HG03097 (cell line): ENCODE results near the gene MVK.
"Not testable (repeated sequence)": the region's sequence is repeated elsewhere in the genome, so short reads cannot be mapped to it uniquely, and the experiment has no call there.

Experiments used
- ATAC-seq: cut with Tn5 transposase; IDR thresholded peaks from one replicate; pipeline ENCODE4 v1.9.1; 2021; ENCODE audit not compliant: unreplicated experiment, low FRiP score

The MVK gene

DNA sequence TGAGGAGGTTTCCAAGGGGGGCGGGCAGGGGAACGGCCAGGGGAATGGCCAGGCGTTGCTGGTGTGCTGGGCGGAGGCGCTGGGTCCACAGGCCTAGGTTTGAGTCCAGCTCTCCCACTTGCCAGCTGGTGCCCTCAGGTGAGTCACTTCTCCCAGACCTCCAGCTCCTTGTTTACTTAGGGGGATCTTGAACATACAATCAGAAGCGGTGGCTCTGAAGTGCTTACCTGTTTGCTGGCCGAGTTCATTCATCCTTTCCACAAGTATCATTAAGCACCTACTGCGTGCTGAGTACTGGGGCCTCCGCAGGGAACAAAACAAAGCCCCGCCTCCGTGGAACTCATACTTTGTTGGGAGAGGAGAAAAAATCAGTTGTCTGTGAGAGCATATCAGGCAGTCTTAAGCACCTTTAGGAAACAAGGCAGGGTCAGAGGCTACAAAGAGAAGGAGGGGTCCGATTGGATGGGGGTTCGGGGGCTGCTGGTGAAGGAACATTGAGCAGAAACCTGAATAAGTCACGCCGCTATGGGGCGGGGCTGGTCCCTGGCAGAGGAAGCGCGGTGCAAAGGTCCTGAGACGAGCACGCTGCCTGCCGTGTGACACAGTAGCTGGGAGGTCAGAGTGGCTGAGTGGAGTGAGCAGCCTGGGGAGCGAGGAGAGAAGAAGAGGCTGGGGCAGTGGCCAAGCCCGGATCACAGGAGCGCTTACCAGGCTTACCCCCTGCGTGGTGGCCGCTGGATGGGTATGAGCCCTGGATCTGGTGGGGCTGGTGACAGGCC, 15.1 kb downstream of the MVK start:
- no peak for ATAC-seq

DNA sequence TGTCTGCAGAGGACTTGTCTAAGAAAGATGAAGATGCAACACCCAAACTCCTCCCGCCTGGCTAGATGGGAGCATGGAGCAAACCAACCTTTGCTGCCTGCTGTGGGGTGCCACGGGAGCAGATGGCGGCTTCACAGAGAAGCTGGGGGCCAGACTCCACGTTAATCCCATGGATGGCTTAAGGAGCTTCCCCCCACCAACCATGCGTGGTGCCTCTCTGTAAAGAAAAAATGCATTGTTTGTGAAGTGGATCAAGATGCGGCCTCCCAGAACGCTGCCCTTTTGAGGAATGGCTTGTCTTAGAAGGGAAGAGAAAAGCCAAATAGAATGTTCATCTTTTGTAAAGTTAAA, 15.6 kb downstream of the MVK start:
- no peak for ATAC-seq

DNA sequence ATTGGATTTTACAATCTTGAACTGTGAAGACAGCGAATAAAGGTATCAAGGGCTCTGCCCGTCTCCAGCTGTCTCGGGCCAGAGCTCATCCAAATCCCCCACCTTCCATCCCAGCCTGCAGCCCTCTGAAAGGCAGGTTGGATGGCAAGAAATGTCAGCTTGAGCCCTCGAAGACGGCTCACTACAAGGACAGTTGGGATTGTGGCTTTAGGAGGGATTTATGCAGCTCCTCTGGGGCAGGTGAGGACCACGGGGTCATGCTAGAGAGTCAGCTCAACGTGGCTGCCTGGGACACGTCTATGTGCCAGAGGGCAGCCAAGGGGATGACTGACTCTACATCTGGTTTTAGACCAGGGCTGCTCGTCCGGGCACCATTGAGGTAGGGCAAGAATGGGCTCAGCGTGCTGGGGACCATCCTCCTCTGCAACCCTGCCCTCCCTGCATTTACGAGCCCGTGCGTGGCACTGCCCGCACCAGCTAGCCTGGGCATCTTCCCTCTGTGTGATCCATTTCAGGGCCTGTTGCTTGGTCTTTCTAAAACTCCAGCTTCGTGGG, 16.2 kb downstream of the MVK start:
- no peak for ATAC-seq

DNA sequence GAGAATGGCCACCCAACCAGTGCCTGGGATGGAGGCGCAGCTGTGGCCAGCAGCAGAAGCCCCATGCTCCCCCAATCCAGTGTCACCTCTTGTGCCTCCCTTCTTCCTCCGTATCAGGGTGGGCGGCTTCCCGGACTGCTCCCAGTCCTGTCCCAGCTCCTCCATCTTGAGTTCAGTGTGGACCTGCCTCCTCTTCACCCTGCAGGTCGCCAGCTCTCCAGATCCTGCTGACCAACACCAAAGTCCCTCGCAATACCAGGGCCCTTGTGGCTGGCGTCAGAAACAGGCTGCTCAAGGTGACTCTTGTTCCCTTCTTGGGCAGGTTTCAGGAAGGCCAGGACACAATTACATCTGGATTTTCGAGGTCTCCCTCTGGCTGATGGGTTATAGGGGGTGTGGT, 17.0 kb downstream of the MVK start:
- no peak for ATAC-seq

DNA sequence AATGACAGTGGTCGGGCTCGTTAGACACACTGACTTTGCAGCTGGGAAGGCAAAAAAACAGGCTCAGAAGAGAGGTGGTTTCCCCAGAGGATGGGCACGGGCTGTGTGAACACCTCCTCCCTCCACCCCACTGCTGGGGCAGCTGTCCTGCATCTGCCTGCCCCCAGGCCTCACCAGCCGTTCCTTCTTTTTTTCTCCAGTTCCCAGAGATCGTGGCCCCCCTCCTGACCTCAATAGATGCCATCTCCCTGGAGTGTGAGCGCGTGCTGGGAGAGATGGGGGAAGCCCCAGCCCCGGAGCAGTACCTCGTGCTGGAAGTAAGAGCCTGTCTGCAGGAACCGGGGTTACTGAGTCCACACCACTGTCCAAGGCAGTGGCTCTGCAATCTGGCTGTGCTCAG, 17.4 kb downstream of the MVK start:
- no peak for ATAC-seq

DNA sequence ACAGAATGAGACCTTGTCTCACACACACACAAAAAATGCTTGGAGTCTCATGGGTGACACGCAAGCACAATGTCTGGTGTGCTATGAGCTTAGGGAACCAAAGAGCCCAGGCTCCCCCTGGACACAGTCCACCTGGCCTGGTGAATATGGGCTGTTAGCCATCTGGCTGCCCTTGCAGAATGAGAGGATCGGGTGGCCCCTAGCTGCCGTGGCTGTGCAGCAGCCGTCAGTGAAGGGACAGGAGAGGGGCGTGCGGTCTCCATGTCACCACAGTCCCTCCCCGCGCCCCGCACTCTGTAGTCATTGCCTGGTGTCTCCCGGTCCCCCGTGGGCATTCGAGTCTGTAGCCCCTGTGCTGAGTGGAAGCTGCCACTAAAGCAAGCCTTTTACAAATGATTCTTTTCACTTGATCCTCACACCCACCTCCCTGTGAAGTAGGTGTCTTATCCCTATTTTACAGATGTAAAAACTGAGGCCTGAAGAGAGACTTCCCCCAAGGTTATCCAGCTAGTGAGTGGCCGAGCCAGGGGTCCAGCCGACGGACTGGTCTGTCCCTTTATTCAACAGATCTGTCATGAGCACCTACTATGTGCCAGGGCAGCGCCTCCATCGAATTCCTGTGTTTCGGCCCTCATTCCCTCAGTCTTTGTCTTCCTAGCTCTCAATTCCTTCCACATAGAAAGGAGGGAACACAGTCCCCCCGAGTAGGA, 18.8 kb downstream of the MVK start:
- no peak for ATAC-seq

DNA sequence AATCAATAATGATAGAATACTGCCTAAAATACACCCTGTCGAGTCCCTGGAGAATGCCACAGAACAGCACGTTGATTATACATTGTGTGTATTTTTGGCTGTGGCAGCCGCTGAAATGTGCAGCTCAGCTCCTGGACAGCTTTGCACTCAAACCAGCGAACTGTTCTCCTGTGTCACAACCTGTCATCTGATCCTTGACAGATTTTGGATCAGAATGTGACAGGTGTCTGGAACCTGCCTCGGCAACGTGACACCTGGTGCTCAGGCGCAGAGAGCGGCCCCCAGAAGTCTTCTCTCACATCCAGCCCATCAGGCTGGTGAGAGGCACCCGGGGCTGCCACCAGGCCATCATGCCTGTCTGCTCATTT, 19.3 kb downstream of the MVK start:
- ATAC-seq, result no peak

DNA sequence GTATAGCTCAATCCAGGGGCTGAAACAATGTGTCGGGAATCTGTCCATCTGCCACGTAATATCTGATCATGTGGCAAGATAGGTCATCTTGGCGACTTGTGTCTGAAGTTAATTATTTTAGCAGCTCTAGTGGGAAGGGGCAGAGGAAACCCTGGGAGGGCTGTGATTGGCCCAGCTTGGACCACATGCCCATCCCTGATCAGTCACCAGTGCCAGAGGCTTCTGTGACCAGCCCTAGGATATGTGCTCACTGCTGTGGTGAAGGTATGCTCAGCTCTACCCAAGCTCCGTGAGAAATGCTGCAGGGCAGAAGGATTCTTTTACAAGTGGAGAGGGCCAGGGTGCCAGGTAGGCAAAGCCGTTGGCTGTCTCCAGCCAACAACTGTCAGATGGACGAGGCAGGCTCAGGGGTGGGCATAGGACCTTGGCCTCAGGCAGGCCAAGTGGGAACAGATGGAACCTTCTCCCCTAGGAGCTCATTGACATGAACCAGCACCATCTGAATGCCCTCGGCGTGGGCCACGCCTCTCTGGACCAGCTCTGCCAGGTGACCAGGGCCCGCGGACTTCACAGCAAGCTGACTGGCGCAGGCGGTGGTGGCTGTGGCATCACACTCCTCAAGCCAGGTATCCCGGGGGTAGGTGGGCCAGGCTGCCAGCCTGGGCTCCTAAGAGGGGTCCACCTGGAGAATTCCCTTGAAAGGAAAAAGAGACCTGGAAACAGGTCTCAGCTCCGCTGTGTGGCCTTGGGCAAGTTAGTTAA, 21.1 kb downstream of the MVK start:
- ATAC-seq, result no peak

DNA sequence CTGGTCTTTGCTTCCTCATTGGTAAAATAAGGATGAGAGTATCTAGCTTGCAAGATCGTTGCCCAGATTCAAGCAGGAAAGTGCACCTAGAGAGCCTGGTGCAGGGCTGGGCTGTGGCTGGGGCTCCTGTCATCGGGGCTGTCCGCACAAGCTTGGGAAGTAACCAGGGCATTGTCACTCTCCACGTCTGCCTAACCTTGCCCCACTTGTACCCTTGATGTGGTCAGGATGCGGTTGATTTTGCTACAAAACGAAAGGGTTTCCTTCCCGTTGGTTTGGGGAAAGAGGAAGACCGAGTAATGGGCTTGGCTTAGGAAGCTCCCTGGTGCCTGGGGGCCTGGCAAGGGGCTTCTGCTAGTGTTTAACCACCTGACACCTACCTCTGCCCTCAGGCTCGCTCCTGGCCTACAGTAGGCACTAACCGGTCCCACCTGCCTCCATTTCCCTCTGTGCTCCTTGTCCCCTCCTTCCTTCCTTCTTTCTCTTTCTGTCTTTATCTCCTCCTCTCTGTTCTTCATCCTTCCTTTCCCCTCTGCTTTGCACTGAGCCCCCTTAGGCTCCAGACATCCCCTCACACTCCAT, 21.8 kb downstream of the MVK start:
- ATAC-seq, result no peak

DNA sequence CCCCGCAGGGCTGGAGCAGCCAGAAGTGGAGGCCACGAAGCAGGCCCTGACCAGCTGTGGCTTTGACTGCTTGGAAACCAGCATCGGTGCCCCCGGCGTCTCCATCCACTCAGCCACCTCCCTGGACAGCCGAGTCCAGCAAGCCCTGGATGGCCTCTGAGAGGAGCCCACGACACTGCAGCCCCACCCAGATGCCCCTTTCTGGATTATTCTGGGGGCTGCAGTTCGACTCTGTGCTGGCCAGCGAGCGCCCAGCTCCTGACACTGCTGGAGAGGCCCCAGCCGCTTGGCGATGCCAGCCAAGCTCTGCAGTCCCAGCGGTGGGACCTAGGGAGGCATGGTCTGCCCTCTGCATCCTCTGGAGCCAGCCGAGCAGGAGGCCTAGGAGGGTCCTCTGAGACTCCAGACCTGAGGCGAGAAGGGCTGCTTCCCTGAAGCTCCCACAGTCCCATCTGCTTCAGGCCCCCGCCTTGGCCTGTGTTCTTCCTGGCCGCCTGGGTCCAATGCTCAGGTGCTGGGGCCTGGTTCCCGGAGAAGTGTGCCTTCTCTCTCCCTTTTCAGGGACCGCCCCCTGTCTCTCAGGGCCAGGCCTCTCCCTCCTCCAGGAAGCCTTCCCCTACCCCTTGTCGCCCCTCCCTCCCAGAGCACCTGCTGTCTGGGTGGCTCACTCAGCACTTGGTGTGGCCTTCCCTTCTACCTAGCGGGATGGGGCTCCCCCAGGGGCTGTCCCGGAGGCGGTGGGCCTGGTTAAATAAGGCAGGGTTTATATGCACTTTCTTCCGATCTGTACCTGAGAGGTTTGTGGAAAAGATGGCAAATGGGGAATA, 23.0 kb downstream of the MVK start:
- ATAC-seq, result no peak

DNA sequence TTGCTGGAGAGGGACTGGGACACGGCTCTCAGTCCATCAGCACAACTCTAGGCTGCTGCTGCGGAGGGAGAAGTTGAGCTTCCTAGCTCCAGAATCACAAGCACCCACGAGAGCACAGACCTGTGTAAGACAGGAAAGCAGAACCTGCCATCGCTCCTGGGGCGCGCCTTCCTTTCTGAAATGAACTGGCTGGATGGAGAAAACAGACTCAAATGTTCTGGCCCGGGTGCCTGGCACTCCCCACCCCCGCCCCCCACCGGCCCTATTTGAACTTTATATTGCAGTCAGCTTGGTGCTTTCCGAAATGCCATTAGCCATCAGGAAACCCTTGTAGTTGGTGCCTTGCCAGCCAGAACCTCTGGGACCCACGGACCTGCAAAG, 23.8 kb downstream of the MVK start:
- no peak for ATAC-seq

DNA sequence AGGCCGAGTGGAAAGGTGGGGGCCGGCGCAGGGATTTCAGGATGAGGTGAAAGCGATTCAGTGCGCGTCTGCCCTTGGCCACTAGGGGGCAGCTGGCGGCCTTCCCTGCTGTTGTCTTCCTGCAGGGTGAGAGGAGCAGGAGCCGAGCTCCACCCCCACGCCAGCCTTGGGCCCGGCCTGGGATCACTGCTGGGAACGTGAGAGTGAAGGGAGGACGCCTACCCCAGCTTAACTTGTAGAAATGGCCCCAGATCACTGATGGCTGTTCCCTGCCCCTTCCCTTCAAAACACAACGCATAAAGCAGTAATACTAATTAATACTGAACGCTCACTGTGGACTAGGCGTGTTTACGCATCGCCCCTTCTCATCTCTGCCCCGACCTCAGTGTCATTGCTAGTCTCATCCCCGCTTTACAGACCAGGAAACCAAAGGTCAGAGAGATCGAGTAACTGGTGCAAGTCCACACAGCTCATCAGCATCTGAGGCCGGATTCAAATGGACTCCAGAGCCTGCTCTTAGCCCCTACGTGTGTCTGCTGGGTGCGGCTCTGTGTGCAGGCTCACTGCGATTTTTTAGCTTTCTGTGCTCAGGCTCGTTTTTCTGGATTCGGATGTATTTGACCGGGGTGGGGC, 24.3 kb downstream of the MVK start:
- no peak for ATAC-seq

DNA sequence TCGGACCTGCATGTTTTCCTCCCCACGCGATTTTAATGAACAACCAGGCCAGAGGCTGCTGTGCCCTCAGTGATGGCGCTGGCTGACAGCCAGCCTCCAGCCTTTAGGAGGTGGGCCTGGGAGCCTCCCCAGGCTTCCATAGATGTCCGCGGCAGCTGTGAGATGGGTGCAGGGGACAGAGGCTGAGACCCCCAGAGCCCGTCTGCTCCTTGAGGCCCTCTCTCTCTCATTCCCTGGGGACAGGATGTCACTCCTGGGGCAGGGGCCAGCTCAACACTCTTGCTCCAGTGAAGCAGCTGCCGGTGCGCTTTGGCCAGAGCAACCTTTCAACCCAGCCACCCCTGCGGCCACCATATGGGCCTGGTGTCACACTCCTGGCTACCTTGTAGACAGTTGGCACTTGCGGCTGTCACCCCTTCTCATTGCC, 24.8 kb downstream of the MVK start:
- no peak for ATAC-seq

DNA sequence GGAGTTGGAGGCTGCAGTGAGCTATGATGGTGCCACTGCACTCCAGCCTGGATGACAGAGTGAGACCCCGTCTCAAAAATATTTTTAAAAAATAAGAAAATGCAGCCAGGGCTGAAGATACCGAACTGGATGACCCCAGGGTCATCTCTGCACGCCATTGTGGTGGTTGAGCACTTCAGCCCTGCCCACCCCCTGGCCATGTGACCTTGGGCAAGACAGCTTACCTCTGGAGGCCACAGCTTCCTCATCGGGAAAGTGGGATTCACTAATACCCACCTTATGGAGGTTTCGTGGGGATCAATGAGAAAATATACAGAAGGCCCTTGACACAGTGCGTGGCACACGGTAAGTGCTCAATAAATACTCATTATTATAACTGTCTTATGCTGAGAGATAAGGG, 25.5 kb downstream of the MVK start:
- ATAC-seq, result no peak

DNA sequence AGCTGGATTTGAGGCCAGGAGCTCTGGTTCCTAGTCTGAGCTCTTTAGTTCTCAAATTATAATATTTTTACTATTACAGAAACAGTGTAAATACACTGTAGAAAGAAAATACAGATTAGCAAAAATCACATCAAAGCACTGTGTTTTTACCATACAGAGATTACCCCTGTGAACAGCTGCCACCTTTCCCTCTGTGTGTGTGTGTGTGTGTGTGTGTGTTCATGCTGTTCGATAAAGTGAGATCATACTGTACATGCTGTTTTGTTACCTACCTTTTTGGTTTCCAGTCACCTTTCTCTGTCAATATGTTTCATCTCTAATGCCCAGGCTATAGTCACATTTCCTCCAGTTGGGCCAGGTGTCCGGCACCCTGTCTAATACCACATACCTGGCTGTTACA, 26.9 kb downstream of the MVK start:
- ATAC-seq, result no peak

DNA sequence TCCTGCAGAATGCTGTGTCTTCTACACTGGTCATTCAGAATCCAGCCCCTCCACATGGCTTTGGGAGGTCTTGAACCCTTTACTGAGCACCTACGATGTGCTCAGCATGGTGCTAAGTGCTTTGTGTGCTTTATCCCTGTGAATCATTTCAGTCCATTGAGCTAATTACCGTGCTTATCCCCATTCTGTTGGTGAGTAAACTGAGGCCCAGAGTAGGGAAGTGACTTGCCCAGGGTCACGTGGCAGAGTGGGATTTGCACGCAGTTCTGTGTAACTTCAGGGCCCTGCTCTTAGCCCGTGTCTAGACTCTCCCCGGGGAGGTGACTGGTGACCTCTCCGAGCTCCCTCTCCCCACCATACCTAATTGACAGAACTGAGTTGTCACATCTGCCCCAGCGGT, 27.4 kb downstream of the MVK start:
- no peak for ATAC-seq

DNA sequence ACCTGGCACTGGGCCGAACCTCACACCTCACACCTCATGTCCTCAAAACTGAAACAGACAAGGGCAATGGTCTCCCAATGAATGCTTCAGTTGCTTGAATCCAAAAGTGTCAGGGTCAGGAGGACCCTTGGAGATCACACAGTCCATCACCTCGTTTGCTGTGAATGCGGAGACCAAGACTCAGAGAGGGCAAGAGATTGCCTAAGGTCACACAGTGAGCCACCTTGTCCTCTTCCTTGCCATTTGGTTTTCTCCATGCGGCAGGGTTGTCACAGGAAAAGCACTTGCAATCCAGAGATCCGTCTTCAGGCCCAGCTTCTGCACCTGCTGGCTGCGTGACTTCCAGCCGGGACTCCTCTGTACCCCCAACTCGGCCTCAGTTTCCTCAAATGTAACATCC, 28.0 kb downstream of the MVK start:
- ATAC-seq, result no peak

DNA sequence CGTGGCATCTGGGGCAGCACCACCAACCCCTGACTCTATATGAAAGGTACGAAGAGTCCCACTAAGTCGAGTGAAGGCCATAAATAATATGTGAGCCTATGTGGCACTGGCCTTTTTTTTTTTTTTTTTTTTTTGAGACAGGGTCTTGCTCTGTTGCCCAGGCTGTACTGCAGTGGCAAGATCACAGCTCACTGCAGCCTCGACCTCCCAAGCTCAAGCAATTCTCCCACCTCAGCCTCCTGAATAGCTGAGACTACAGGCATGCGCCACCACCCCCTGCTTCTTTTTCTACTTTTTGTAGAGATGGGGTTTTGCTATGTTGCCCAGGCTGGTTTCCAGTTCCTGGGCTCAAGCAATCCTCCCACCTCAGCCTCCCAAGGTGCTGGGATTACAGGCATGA, 28.5 kb downstream of the MVK start:
- ATAC-seq, result not testable (repeated sequence)

DNA sequence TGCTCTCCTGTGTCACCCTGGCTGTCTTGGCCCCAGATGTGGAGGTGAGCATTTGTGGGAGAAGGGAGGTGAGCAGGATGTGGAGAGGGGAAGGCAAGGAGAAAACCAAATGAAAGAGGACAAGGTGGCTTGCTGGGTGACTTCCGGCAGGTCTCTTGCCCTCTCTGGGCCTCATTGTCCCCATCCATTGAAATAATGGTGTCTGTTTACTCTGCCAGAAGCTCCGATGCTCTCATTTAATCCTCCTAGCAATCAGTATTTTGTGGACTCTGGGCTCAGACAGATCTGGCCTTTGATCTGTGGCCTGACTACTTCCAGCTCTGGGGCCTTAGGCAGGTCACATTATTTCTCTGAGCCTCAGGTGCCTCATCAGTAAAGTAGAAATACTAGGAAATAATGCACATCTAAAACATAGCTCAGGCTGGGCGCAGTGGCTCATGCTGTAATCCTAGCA, 30.6 kb downstream of the MVK start:
- no peak for ATAC-seq

DNA sequence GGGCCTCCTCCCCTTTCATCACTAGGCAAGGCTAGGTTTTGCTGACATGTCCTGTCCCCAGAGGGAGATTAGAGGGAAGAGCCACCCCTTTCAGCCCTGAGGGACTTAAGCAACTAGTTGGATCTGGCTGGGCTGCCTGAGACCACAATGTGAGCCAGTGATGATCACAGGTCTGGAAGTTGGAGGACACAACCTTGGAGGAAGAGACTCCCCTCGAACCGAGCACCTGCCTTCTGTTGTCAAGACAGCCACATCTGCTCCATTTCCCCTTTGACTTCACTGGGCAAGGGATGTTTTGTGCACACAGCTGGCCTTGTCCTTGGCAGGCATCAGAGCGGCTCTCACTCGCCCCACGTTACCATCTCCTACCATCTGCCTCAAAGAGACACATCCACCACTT, 31.4 kb downstream of the MVK start:
- no peak for ATAC-seq
